Middle frontal gyrus (tissue), 1 donor: ENCODE results near the gene POMT1.
"Not testable (repeated sequence)": the region's sequence is repeated elsewhere in the genome, so short reads cannot be mapped to it uniquely, and the experiment has no call there.

Experiments used
- DNase-seq: peaks from one replicate; pipeline ENCODE4 v3.0.0-alpha.2; 2015; ENCODE audit warnings: low spot score; ENCODE audit errors: extremely low spot score

Gene POMT1

GRCh38 chr9:131523451-131524435, 21.0 kb downstream of the POMT1 start:
- no peak for DNase-seq

- DNase-seq = no peak
Observed at GRCh38 chr9:131524665-131525315, 22.1 kb downstream of the POMT1 start.

DNA sequence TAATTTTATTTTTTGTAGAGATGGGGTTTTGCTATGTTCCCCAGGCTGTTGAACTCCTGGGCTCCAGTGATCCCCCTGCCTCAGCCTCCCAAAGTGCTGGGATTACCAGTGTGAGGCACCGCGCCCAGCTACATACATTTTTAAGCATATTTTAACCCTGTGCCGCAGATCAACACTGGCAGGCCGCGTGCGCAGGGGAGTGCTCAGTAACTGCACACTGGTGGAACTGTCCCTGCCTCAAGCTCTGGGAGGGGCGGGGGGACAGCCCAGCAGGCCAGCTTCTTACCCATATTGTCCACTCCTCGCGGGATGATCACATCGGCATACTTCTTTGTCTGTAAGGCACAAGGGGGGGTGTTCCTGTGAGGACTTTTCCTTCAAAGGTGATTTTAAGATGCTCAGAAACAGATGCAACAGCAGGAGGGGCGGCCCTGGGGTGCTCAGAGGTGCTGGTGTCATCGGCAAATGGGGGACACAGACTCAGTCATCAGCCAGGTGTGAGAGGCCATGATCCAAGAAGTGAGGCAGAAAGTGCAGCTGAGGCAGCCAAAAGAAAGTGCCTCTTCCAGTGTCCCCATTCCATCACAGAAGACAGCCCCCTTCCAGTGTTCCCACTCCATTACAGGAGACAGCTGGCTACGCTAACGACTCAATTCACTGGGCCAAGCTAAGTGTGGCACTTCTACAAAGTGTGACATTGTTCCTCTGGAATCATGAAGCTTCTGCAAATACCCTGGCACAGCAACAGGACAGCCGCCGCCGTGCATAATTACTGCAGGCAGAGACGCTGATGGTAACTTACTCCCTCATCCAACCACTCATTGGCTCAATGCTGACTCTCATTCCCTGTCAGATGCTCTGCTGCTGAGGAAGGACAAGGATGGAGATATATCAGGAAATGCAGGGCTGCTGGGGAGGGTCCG, 23.2 kb downstream of the POMT1 start:
- DNase-seq = peak; percentile 66

DNA sequence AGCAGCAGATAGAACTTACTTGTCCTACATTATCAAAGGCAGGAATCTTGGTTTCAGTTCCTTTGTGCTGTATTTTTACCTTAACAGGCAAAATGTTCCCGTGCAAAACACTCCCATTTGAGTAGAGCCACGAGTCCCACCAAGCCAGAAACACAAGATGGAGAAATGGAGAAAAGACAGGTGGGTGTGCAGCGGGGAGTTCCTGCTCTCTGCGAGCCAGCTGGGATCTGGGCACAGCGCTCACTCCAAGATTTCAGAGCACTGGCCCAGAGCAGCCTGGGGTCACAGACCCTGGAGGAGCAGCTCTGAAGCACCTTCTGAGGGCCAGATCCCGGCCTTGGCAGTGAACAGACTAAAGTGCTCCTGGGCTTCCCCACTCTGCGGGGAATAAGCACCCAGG, 25.5 kb downstream of the POMT1 start:
- no peak for DNase-seq

GRCh38 chr9:131528886-131529505, 26.3 kb downstream of the POMT1 start:
- DNase-seq = no peak

- no peak for DNase-seq
Observed at GRCh38 chr9:131529597-131530545, 27.2 kb downstream of the POMT1 start.

- no peak for DNase-seq
Observed at GRCh38 chr9:131530546-131530919, 27.8 kb downstream of the POMT1 start.

DNA sequence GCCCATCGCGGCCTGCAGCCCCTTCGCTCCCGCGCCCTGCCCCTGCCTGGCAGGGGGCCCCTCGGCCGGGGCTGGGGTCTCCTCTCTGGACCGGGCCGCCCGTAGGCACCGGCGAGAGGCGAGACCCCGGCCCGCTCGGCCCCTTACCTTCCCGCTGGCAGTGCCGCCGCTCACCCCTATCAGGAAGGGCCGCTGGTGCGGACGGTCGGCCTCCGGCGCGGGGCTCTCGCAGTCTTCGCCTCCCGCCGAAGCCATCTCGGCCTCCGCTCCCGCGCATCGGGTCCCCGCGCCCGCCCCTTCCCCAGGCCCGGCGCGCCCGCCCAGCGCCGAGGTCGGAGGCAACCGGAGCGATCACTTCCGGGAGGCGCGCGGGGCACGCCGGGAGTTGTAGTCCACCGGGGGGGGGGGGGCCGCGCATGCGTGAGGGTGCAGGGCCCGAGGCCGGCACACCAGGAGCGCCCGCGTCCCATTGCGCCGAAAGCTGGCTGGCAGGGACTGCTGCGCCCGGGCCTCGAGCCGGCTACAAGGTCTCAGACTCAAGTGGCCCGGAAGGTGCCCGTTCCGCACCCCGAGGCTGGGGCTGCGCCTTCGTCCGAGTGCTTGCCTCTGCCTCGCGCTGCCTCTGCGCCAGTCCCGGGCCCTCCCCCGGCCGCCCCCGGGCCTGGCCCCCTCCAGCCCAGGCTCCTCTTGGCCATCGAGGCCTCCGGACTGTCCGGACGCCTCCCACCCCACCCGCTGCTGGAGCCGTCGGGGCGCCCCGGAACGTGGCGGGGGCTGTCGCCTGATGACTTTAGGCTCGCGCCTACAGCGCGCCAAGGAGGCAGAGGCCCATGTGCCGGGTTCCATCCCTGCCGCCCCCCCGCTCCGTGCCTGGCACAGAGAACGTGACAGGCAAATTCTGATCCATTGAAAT, 28.5 kb downstream of the POMT1 start, which contains the start of gene UCK1:
TSS of gene UCK1 (minus strand) at position 344 of the 913 bp plus-strand sequence. CDS start at position 255, 89 bp downstream.
- DNase-seq = peak; percentile 66

DNA sequence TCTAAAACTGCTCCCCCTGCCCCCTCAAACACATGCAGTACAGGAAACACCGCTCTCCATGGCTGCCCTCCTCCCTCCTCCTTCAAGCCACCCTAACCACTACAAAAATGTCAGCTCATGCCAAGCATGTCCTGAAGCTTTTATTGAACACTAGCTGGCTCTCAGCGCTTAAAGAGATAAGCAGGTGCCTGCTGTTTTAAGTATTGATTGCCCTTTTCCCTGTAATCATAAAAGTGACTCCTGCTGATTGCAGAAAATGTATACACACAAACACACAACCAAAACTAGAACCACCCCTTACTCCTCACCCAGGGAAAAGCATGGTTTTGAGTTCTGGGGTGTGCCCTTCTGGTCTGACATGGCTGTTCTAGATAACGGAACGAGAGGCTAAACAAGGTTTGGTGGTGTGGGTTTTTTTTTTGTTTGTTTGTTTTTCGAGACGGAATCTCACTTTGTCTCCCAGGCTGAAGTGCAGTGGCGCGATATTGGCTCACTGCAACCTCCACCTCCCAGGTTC, 32.1 kb downstream of the POMT1 start:
- no peak for DNase-seq

- DNase-seq = no peak
Observed at GRCh38 chr9:131537946-131538345, 35.2 kb downstream of the POMT1 start.

GRCh38 chr9:131539223-131539923, 36.7 kb downstream of the POMT1 start:
- DNase-seq = no peak

DNA sequence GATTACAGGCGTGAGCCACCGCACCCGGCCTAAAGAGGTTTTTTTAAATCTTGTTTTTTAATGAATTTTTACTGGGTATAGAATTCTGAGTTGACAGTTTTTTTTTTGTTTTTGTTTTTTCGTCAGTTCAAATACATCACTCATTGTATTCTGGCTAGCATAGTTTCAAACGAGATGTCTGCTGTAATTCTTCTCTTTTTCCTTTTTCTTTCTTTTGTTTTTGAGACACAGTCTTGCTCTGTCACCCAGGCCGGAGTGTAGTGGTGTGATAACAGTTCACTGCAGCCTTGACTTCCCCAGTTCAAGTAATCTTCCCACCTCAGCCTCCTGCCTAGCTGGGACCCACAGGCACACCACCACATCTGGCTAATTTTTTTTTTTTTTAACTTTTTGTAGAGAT, 40.4 kb downstream of the POMT1 start:
- DNase-seq = no peak

- DNase-seq = no peak
Observed at GRCh38 chr9:131545003-131545785, 42.5 kb downstream of the POMT1 start, which contains the start of gene PRRT1B. PRRT1B (plus strand) TSS chr9:131545523; CDS start chr9:131545616, 93 bp downstream.

DNA sequence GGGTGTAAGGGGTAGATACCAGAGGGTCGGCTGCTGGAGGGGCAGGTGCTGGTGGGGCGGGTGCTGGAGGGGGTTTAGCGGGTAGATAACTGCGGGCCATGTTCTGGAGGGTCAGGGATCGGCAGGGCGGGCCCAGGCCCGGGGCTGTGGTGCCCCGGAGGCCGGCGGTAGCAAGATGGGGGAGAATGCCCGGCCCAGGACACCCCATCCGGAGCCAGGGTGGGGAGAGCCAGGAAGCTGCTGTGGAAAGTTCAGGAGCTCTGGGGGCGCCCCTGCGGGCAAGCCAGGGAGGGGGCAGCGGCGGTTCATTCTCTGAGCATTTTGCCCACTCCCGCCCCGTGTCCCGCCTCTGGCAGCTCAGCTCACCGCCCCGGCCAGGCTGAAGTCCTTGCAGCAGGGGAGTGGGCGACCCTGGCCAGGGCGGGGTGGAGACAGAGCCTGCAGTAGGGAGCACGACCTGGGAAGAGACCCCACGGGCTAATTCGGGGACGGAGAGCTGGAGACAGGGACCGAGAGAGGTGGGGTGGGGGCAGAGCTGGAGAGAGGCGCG, 43.1 kb downstream of the POMT1 start:
- no peak for DNase-seq

DNA sequence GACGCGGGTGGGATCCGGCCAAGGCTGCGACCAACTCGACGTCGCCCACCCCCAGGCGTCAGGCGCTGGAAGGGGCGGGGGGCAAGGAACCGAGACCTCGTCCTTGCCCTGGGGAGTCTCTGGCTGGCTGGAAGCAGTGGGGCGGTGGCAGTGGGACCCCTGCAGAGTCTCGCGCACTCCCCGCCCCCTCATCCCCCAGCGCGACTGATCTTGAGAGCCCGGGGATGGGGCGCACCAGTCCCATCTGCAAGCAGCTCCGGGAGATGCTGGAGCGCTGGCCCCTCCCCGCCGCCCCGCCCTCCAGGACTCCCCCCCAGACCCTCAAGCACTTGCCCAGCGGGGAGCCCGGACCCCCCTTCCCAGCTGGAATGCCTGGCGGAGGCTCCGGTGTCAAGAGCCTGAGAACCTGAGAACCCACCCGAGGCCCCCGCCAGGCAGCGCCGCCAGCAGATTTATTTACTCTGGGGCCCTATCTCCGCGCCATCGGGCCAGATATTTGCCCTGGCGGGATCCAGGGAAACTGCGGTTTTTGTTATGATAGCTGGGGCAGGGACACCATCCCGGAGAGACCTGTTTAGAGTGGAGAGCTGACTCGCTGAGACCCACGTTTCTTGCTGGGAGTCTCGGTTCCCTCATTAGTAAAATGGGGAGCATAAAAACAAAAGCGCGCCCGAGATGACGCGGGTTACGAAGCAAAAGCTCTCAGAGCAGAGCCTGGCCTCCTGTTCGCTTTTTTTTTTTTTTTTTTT, 43.8 kb downstream of the POMT1 start:
- no peak for DNase-seq

GRCh38 chr9:131549186-131549585, 46.5 kb downstream of the POMT1 start:
- DNase-seq = not testable (repeated sequence)
